ENCODE results near the gene ARHGEF4. TPM values are rescaled to one million over a fixed set of nuclear protein-coding genes. Genes with fewer than 3 reads are reported as not detected.

ARHGEF4 gene
- total RNA-seq, 1 donor: 1.5 TPM

- Histone ChIP-seq H3K9me3 (ENCODE audit: low read depth, low read length) (no peaks in the 10 kb centered on the region), H3K4me1 (ENCODE audit: insufficient read depth, low read length) (no peaks in the 10 kb centered on the region), H3K27me3 (ENCODE audit: insufficient read depth, low read length) (no peaks in the 10 kb centered on the region), H3K4me3 (ENCODE audit: low read length) (no peak overlapping the region)
Observed at GRCh38 chr2:130916438-130916705, 79.7 kb downstream of the ARHGEF4 start.

GRCh38 chr2:130917006-130917688, 80.4 kb downstream of the ARHGEF4 start:
- Histone ChIP-seq H3K4me1 (ENCODE audit: insufficient read depth, low read length) (no peaks in the 10 kb centered on the region), H3K9me3 (ENCODE audit: low read depth, low read length) (no peaks in the 10 kb centered on the region), H3K4me3 (ENCODE audit: low read length) (no peak overlapping the region), H3K27me3 (ENCODE audit: insufficient read depth, low read length) (no peaks in the 10 kb centered on the region)

GRCh38 chr2:130918393-130918792, 81.7 kb downstream of the ARHGEF4 start:
- no peaks in the 10 kb centered on the region for H3K4me1 ChIP-seq (ENCODE audit: insufficient read depth, low read length)
- H3K4me3 ChIP-seq (ENCODE audit: low read length): no peak overlapping the region
- H3K9me3 ChIP-seq (ENCODE audit: low read depth, low read length): no peaks in the 10 kb centered on the region
- no peaks in the 10 kb centered on the region for H3K27me3 ChIP-seq (ENCODE audit: insufficient read depth, low read length)

GRCh38 chr2:130920415-130921163, 83.9 kb downstream of the ARHGEF4 start:
- H3K27me3 ChIP-seq (ENCODE audit: insufficient read depth, low read length): no peaks in the 10 kb centered on the region
- H3K4me3 ChIP-seq (ENCODE audit: low read length): no peak overlapping the region
- H3K4me1 ChIP-seq (ENCODE audit: insufficient read depth, low read length): no peaks in the 10 kb centered on the region
- no peaks in the 10 kb centered on the region for H3K9me3 ChIP-seq (ENCODE audit: low read depth, low read length)

- no peaks in the 10 kb centered on the region for H3K9me3 ChIP-seq (ENCODE audit: low read depth, low read length)
- H3K4me3 ChIP-seq (ENCODE audit: low read length): no peak overlapping the region
- H3K4me1 ChIP-seq (ENCODE audit: insufficient read depth, low read length): no peaks in the 10 kb centered on the region
- H3K27me3 ChIP-seq (ENCODE audit: insufficient read depth, low read length): no peaks in the 10 kb centered on the region
Observed at GRCh38 chr2:130921164-130921476, 84.4 kb downstream of the ARHGEF4 start.

GRCh38 chr2:130922417-130922816, 85.7 kb downstream of the ARHGEF4 start:
- Histone ChIP-seq H3K27me3 (ENCODE audit: insufficient read depth, low read length) (no peaks in the 10 kb centered on the region), H3K4me3 (ENCODE audit: low read length) (no peak overlapping the region), H3K4me1 (ENCODE audit: insufficient read depth, low read length) (no peaks in the 10 kb centered on the region), H3K9me3 (ENCODE audit: low read depth, low read length) (no peaks in the 10 kb centered on the region)

GRCh38 chr2:130928385-130928784, 91.7 kb downstream of the ARHGEF4 start:
- Histone ChIP-seq H3K4me3 (ENCODE audit: low read length) (no peak overlapping the region), H3K27me3 (ENCODE audit: insufficient read depth, low read length) (peaks cover 4% of the 10 kb centered on the region), H3K4me1 (ENCODE audit: insufficient read depth, low read length) (no peaks in the 10 kb centered on the region), H3K9me3 (ENCODE audit: low read depth, low read length) (no peaks in the 10 kb centered on the region)

GRCh38 chr2:130930740-130931659, 94.3 kb downstream of the ARHGEF4 start:
- no peaks in the 10 kb centered on the region for H3K4me1 ChIP-seq (ENCODE audit: insufficient read depth, low read length)
- peaks cover 8% of the 10 kb centered on the region for H3K27me3 ChIP-seq (ENCODE audit: insufficient read depth, low read length)

GRCh38 chr2:130933501-130933900, 96.8 kb downstream of the ARHGEF4 start:
- H3K27me3 ChIP-seq (ENCODE audit: insufficient read depth, low read length): peaks cover 4% of the 10 kb centered on the region
- peaks cover 4% of the 10 kb centered on the region for H3K9me3 ChIP-seq (ENCODE audit: low read depth, low read length)
- H3K4me3 ChIP-seq (ENCODE audit: low read length): no peak overlapping the region
- no peaks in the 10 kb centered on the region for H3K4me1 ChIP-seq (ENCODE audit: insufficient read depth, low read length)

More at GRCh38 chr2:130930740-130931659, 94.3 kb downstream of the ARHGEF4 start:
- no peak overlapping the region for H3K4me3 ChIP-seq (ENCODE audit: low read length)
- peaks cover under 1% of the 10 kb centered on the region for H3K9me3 ChIP-seq (ENCODE audit: low read depth, low read length)

- peaks cover 4% of the 10 kb centered on the region for H3K27me3 ChIP-seq (ENCODE audit: insufficient read depth, low read length)
- no peak overlapping the region for H3K4me3 ChIP-seq (ENCODE audit: low read length)
- H3K4me1 ChIP-seq (ENCODE audit: insufficient read depth, low read length): no peaks in the 10 kb centered on the region
- peaks cover 4% of the 10 kb centered on the region for H3K9me3 ChIP-seq (ENCODE audit: low read depth, low read length)
Observed at GRCh38 chr2:130936451-130936850, 99.7 kb downstream of the ARHGEF4 start.

- Histone ChIP-seq H3K4me1 (ENCODE audit: insufficient read depth, low read length) (no peaks in the 10 kb centered on the region), H3K9me3 (ENCODE audit: low read depth, low read length) (peaks cover 25% of the 10 kb centered on the region), H3K27me3 (ENCODE audit: insufficient read depth, low read length) (no peaks in the 10 kb centered on the region), H3K4me3 (ENCODE audit: low read length) (no peak overlapping the region)
Observed at GRCh38 chr2:130947967-130948366, 111.3 kb downstream of the ARHGEF4 start.

GRCh38 chr2:130949954-130950353, 113.2 kb downstream of the ARHGEF4 start:
- no peaks in the 10 kb centered on the region for H3K4me1 ChIP-seq (ENCODE audit: insufficient read depth, low read length)
- H3K27me3 ChIP-seq (ENCODE audit: insufficient read depth, low read length): no peaks in the 10 kb centered on the region
- H3K9me3 ChIP-seq (ENCODE audit: low read depth, low read length): peaks cover 10% of the 10 kb centered on the region
- H3K4me3 ChIP-seq (ENCODE audit: low read length): no peak overlapping the region

GRCh38 chr2:130951018-130951417, 114.3 kb downstream of the ARHGEF4 start:
- H3K4me3 ChIP-seq (ENCODE audit: low read length): no peak overlapping the region
- no peaks in the 10 kb centered on the region for H3K4me1 ChIP-seq (ENCODE audit: insufficient read depth, low read length)
- no peaks in the 10 kb centered on the region for H3K27me3 ChIP-seq (ENCODE audit: insufficient read depth, low read length)
- H3K9me3 ChIP-seq (ENCODE audit: low read depth, low read length): peaks cover 13% of the 10 kb centered on the region

GRCh38 chr2:130954873-130955272, 118.2 kb downstream of the ARHGEF4 start:
- Histone ChIP-seq H3K4me3 (ENCODE audit: low read length) (no peak overlapping the region), H3K27me3 (ENCODE audit: insufficient read depth, low read length) (no peaks in the 10 kb centered on the region), H3K9me3 (ENCODE audit: low read depth, low read length) (peaks cover 13% of the 10 kb centered on the region), H3K4me1 (ENCODE audit: insufficient read depth, low read length) (no peaks in the 10 kb centered on the region)

GRCh38 chr2:130957915-130958314, 121.2 kb downstream of the ARHGEF4 start:
- no peaks in the 10 kb centered on the region for H3K4me1 ChIP-seq (ENCODE audit: insufficient read depth, low read length)
- no peak overlapping the region for H3K4me3 ChIP-seq (ENCODE audit: low read length)
- peaks cover 15% of the 10 kb centered on the region for H3K27me3 ChIP-seq (ENCODE audit: insufficient read depth, low read length)
- peaks cover 13% of the 10 kb centered on the region for H3K9me3 ChIP-seq (ENCODE audit: low read depth, low read length)

Data from mononuclear cell (primary cell).